Progenitor cell of endocrine pancreas (in vitro differentiated cells): ENCODE measurements around the gene HCFC2. TPM values are rescaled to one million over a fixed set of nuclear protein-coding genes. Genes with fewer than 3 reads are reported as not detected.

Source experiments
- DNase-seq: peaks from one replicate; pipeline ENCODE4 v3.0.0; 2021; ENCODE audit warnings: low spot score; ENCODE audit not compliant: unreplicated experiment
- H3K27ac Mint-ChIP-seq: 2 replicates; pipeline ENCODE4 v1.8.0; 2021; ENCODE audit warnings: mild to moderate bottlenecking, moderate library complexity, mixed read lengths
- H3K27me3 Mint-ChIP-seq: 2 replicates; pipeline ENCODE4 v1.8.0; 2021; ENCODE audit warnings: mixed read lengths
- H3K36me3 Mint-ChIP-seq: 2 replicates; pipeline ENCODE4 v1.8.0; 2022; ENCODE audit warnings: mixed read lengths; ENCODE audit not compliant: insufficient read depth
- H3K4me1 Mint-ChIP-seq: 2 replicates; pipeline ENCODE4 v1.8.0; 2021; ENCODE audit warnings: low read depth, mixed read lengths
- H3K4me3 Mint-ChIP-seq: 2 replicates; pipeline ENCODE4 v1.8.0; 2021; ENCODE audit warnings: low read depth, mild to moderate bottlenecking, moderate library complexity, mixed read lengths
- H3K9me3 Mint-ChIP-seq: 2 replicates; pipeline ENCODE4 v1.8.0; 2021; ENCODE audit warnings: low read depth, mixed read lengths
- CTCF ChIP-seq: fragments of 200-600 bp; sonication (generic); IDR thresholded peaks from one replicate; pipeline ENCODE4 v1.5.0; 2021; ENCODE audit warnings: antibody characterized with exemption, mild to moderate bottlenecking; ENCODE audit not compliant: unreplicated experiment
- total RNA-seq: library from RNA; stranded (reverse); gene quantifications from 2 replicates; pipeline ENCODE4 v1.2.1, GENCODE V29; 2021

Gene HCFC2
- total RNA-seq, 1 donor from 2014 or later = 11.4 TPM

GRCh38 chr12:104054681-104055346 is 9.5 kb upstream of the HCFC2 start:
- Mint-ChIP-seq H3K27ac (no peak overlapping the region), H3K36me3 (no peaks in the 10 kb centered on the region), H3K27me3 (peaks cover 31% of the 10 kb centered on the region), H3K9me3 (no peaks in the 10 kb centered on the region), H3K4me3 (no peak overlapping the region), H3K4me1 (peaks cover 2% of the 10 kb centered on the region)
- TF ChIP-seq CTCF = no peak
- DNase-seq = no peak

DNA sequence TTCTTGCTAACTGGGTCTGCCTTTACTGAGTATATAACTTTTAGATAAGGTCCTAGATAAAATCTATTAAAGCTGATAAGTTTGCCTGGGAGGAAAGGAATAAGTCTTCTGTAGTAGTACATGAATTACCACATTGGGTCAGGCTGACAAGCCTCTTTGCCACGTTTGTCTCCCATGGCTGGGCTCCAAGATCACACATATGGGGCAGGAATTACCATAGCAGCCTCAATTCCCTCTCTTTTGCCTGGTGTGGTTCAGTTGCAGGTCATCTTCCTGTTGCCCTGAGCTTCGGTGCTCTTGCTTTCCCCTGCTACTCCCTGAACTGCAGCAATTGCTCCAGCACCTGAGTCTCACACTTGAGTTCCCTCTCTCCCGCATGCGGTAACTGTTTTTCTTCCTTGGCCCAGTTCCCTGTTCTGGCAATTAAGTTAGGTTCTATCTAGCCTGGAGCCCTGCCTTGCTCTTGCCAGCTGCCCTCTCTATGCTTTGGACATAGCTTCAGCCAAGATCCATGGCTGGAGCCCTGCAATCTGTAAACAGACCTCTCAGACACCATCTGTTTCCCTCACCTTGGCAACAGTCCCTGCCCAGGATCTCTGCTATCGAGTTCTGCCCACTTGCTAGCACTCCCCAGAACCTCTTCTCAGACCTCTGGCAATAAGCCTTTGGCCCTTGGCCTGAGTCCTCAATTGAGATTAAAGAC is 8.5 kb upstream of the HCFC2 start:
- no peaks in the 10 kb centered on the region for H3K36me3 Mint-ChIP-seq
- no peak for TF ChIP-seq CTCF
- DNase-seq = no peak
- H3K27me3 Mint-ChIP-seq = peaks cover 30% of the 10 kb centered on the region
- H3K9me3 Mint-ChIP-seq = no peaks in the 10 kb centered on the region
- H3K4me3 Mint-ChIP-seq = no peak overlapping the region
- H3K4me1 Mint-ChIP-seq = no peaks in the 10 kb centered on the region
- no peak overlapping the region for H3K27ac Mint-ChIP-seq

GRCh38 chr12:104056419-104056972 is 7.8 kb upstream of the HCFC2 start:
- Mint-ChIP-seq H3K27ac (no peak overlapping the region), H3K27me3 (peaks cover 28% of the 10 kb centered on the region), H3K36me3 (no peaks in the 10 kb centered on the region), H3K9me3 (no peaks in the 10 kb centered on the region), H3K4me3 (no peak overlapping the region), H3K4me1 (no peaks in the 10 kb centered on the region)
- TF ChIP-seq CTCF = no peak
- no peak for DNase-seq

GRCh38 chr12:104057771-104058197 is 6.5 kb upstream of the HCFC2 start:
- Mint-ChIP-seq H3K27ac (peak overlapping the region; percentile 57), H3K9me3 (no peaks in the 10 kb centered on the region), H3K4me3 (no peak overlapping the region), H3K4me1 (no peaks in the 10 kb centered on the region), H3K36me3 (no peaks in the 10 kb centered on the region), H3K27me3 (peaks cover 21% of the 10 kb centered on the region)
- no peak for DNase-seq
- TF ChIP-seq CTCF = peak; percentile 65

DNA sequence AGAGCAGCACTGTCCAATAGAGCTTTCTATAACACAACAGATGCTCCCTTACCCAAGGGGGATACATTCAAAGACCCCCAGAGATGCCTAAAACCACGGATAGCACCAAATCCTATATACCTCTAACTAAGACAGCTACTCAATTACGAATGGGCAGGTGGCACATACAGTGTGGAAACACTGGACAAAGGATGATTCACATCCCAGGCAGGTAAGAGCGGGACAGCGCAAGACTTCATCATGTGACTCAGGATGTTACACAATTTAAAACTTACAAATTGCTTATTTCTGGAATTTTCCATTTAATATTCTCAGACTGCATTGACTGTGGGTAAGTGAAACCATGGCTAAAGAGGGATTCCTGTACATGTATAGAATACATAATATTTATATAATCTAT is 5.5 kb upstream of the HCFC2 start:
- Mint-ChIP-seq H3K27ac (no peak overlapping the region), H3K4me1 (peaks cover 3% of the 10 kb centered on the region), H3K9me3 (no peaks in the 10 kb centered on the region), H3K36me3 (no peaks in the 10 kb centered on the region), H3K4me3 (no peak overlapping the region), H3K27me3 (peaks cover 16% of the 10 kb centered on the region)
- no peak for DNase-seq
- no peak for TF ChIP-seq CTCF
